Body of pancreas (tissue), 4 donors: ENCODE data around the gene CLEC9A. TPM values are rescaled to one million over a fixed set of nuclear protein-coding genes. Genes with fewer than 3 reads are reported as not detected.

Experiments
- ATAC-seq: fragments of 150-250 bp; one replicate; pipeline ENCODE4 v1.9.1; 2016
- DNase-seq, 4 donors: peaks; one replicate each; pipeline ENCODE4 v3.0.0-alpha.2; 2019
- H3K27ac ChIP-seq, 4 donors: fragments of 200-600 bp; sonication (generic); 1 replicate in 3 of 4; 2 replicates in 1 of 4; pipeline versions ENCODE4 v1.5.1 to v1.6.1; 2016 to 2019; ENCODE audit warnings: mild to moderate bottlenecking in 1 of 4, mixed read lengths in 1 of 4, moderate library complexity in 1 of 4
- H3K27me3 ChIP-seq, 2 donors: fragments of 200-600 bp; sonication (generic); one replicate each; pipeline ENCODE4 v1.6.0; 2016; ENCODE audit warnings: mild to moderate bottlenecking in 1 of 2
- H3K36me3 ChIP-seq, 2 donors: fragments of 200-600 bp; sonication (generic); replicated peaks in 1 of 2; 2 replicates each; pipeline ENCODE4 v1.5.1; 2016; ENCODE audit warnings: low read depth in 2 of 2; ENCODE audit not compliant: insufficient read depth in 1 of 2
- H3K4me1 ChIP-seq: fragments of 200-600 bp; sonication (generic); one replicate; pipeline ENCODE4 v1.6.0; 2016
- H3K4me3 ChIP-seq, 2 donors: fragments of 200-600 bp; sonication (generic); 1 replicate in 1 of 2; 2 replicates in 1 of 2; pipeline ENCODE4 v1.5.1; 2016 to 2019
- H3K9me3 ChIP-seq, 3 donors: fragments of 200-600 bp; sonication (generic); 1 replicate in 2 of 3; 2 replicates in 1 of 3; pipeline ENCODE4 v1.5.1; 2016
- POLR2A ChIP-seq, 3 donors: fragments of 450-650 bp; IDR thresholded peaks; one replicate each; pipeline ENCODE4 v1.6.1; 2016; ENCODE audit warnings: antibody characterized with exemption in 3 of 3, mild to moderate bottlenecking in 2 of 3
- WGBS, 2 donors: methylation state at CpG; one replicate each; pipeline ENCODE4 v1.1.5; 2017; 5-methylcytosine and 5-hydroxymethylcytosine counted together
- intact Hi-C: fragments of 100-400 bp; cut with DNase I; formaldehyde crosslinking; loops from one replicate; pipeline ENCODE4 v1.15.1; 2023
- total RNA-seq, 2 donors: library from RNA; depleted of rRNA; stranded (reverse); fragments of >200 nt; gene quantifications; one replicate each; pipeline ENCODE4 v1.1.0, GENCODE V29; 2016
- TF ChIP-seq, protein P1 (sequence below), 7 experiments: fragments of 450-650 bp in 4 of 7; fragments of 200-600 bp in 3 of 7; sonication (generic) in 3 of 7; IDR thresholded peaks; one replicate each; pipeline ENCODE4 v1.5.1; 2016 to 2019; ENCODE audit warnings: antibody characterized with exemption in 7 of 7

Gene CLEC9A
- total RNA-seq, result under 1 TPM in 1 of 2 donors, not detected in 1; 0.26 TPM

DNA sequence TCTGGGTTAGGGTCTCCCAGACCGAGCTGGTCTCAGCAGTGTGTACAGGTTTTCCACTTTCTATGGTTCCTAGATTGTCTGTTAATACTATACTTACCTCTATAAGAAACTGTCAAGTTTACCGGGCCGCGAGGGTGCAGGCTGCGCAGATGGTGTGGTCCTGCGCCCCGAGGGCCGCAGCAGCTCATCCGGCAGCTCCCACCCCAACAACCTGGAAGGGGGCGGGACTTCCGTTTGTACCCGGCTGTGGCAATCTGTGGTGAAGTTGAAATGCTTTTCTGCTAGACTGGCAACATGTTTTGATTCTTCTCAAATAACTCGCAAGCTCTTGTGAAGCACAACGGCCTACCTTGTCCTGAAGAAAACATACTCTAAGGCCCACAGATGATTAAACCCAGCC, at the start of gene CLEC9A:
Gene CLEC9A (plus strand): TSS at position 237 of the 400 bp plus-strand sequence. CDS start 22,006 bp downstream, outside the sequence.
- DNase-seq, result no peak
- H3K27me3 ChIP-seq, result no peaks in the 10 kb centered on the region
- 82 to 86% methylated on average over 14 of the region's 14 CpGs for WGBS, 2 donors
- no peaks in the 10 kb centered on the region for H3K4me1 ChIP-seq
- no peak for ATAC-seq
- H3K4me3 ChIP-seq, result no peak within 1 kb of the TSS
- no peaks in the 10 kb centered on the region for H3K36me3 ChIP-seq
- intact Hi-C loops, result no loop called here
- H3K9me3 ChIP-seq, result no peaks in the 10 kb centered on the region
- H3K27ac ChIP-seq, result no peak within 1 kb of the TSS
- TF ChIP-seq POLR2A (IDR thresholded peaks at IDR 0.05), result no peak
- TF ChIP-seq, protein P1, sequence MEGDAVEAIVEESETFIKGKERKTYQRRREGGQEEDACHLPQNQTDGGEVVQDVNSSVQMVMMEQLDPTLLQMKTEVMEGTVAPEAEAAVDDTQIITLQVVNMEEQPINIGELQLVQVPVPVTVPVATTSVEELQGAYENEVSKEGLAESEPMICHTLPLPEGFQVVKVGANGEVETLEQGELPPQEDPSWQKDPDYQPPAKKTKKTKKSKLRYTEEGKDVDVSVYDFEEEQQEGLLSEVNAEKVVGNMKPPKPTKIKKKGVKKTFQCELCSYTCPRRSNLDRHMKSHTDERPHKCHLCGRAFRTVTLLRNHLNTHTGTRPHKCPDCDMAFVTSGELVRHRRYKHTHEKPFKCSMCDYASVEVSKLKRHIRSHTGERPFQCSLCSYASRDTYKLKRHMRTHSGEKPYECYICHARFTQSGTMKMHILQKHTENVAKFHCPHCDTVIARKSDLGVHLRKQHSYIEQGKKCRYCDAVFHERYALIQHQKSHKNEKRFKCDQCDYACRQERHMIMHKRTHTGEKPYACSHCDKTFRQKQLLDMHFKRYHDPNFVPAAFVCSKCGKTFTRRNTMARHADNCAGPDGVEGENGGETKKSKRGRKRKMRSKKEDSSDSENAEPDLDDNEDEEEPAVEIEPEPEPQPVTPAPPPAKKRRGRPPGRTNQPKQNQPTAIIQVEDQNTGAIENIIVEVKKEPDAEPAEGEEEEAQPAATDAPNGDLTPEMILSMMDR (IDR thresholded peaks at IDR 0.05), result no peak

DNA sequence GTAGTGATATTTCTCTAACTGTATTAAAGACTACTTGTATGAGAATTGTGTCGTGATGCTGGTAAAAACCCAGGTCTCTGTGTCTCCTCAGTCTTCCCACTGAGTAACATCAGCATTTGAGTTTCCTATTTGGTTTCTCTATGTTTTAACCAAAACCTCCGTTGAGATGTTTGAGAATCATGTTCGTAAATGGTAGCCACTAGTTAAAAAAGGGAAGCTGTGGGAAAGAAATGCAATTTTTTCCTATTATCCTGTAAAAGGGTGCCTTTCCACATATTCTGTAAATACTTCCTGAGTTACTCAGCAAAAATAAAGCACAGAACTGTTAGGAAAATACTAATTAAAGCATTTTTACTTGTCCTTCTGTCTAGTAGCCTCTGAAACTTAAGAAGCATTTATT, 38.6 kb upstream of the CLEC9A start:
- TF ChIP-seq POLR2A (IDR thresholded peaks at IDR 0.05), result no peak
- TF ChIP-seq, protein P1 (IDR thresholded peaks at IDR 0.05), result no peak
- Histone ChIP-seq H3K36me3 (no peaks in the 10 kb centered on the region), H3K27me3 (no peaks in the 10 kb centered on the region), H3K27ac (no peak overlapping the region), H3K9me3 (no peaks in the 10 kb centered on the region), H3K4me1 (no peaks in the 10 kb centered on the region), H3K4me3 (no peak overlapping the region)
- no peak for DNase-seq
- ATAC-seq, result no peak
- 39 to 57% methylated on average over 3 of the region's 3 CpGs for WGBS, 2 donors
- intact Hi-C loops, result no loop called here

DNA sequence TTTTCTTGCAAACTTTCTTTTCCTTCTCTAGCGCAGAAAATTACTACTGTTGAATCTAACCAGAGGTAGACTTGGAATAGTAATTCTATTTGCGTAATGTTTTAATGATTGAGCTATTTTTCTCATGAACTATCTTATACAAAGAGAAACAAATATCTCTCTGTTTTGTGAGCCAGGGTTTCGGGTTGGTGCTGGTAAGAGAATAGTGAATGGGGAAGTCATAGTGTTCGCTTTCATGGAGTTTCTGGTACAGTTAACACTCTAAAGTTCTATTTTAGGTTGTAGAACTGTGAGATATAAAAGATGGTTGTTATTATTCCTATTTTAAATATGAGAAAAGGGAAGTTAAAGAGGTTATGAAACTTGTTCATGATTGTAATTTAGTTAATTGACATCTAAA, 38.2 kb upstream of the CLEC9A start:
- H3K27me3 ChIP-seq, result no peaks in the 10 kb centered on the region
- no peak overlapping the region for H3K4me3 ChIP-seq
- H3K9me3 ChIP-seq, result no peaks in the 10 kb centered on the region
- H3K4me1 ChIP-seq, result no peaks in the 10 kb centered on the region
- TF ChIP-seq POLR2A (IDR thresholded peaks at IDR 0.05), result no peak
- TF ChIP-seq, protein P1 (IDR thresholded peaks at IDR 0.05), result no peak
- ATAC-seq (no peak), DNase-seq (no peak)
- no peaks in the 10 kb centered on the region for H3K36me3 ChIP-seq
- no peak overlapping the region for H3K27ac ChIP-seq
- 59 to 71% methylated on average over 4 of the region's 4 CpGs for WGBS, 2 donors
- intact Hi-C loops, result no loop called here

DNA sequence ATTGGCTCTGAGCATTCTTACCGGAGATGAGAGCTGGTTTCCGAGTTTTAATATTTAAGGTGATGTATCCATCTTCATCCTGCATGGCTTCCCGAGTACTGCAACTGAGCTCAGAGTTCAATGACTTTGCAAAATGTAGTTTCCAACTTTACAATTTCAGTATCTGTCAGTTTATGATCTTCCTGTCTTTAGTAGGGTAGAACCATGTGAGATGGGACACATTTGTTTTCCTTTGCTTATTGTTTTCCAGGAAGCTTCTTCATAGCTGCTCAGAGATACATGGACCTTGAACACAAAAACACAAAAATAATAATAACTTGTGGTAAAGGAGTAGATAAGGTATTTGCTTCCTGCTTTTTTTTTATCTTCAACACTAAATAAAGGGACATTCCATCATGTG, 31.5 kb upstream of the CLEC9A start, which contains the start of gene CLEC1B:
Gene CLEC1B (minus strand): TSS at position 106 of the 400 bp plus-strand sequence. CDS start 21 bp downstream, at position 85.
- no peak for TF ChIP-seq POLR2A (IDR thresholded peaks at IDR 0.05)
- TF ChIP-seq, protein P1 (IDR thresholded peaks at IDR 0.05), result no peak
- WGBS, 2 donors, result 69 to 80% methylated on average over 3 of the region's 3 CpGs
- H3K36me3 ChIP-seq, result no peaks in the 10 kb centered on the region
- no peaks in the 10 kb centered on the region for H3K4me1 ChIP-seq
- H3K27ac ChIP-seq, result no peak within 1 kb of the TSS
- DNase-seq (no peak), ATAC-seq (no peak)
- no peaks in the 10 kb centered on the region for H3K27me3 ChIP-seq
- intact Hi-C loops, result no loop called here
- no peak within 1 kb of the TSS for H3K4me3 ChIP-seq
- H3K9me3 ChIP-seq, result no peaks in the 10 kb centered on the region

DNA sequence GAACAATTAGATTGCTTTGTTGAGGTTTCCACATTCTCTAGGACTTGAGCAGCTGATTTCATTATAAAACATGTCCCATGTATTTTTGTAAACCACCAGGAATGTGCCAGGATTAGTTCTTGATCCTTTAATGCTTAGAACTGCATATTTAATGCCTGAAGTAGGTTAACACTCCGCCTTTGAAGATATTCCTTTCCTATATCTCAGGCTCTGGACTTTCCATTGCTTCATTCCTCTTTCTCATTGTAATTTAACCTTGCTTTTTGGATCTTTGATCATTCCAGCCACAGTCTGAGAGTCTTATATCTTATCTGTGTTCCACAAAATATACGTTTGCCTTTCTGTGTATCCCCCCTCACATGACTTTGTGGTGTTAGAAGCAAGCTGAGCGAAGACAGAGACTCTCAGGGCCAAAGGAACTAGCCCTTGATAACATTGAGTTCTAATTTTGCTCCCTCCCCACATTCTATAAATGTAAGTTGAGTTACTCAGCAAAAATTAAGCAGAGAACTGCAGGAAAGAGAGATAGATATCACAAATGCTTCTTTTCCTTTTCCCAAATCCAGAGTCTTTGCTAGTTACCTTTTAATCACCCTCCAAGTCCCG, 29.2 kb upstream of the CLEC9A start:
- Histone ChIP-seq H3K4me3 (no peak overlapping the region), H3K27me3 (no peaks in the 10 kb centered on the region), H3K9me3 (no peaks in the 10 kb centered on the region), H3K36me3 (no peaks in the 10 kb centered on the region), H3K27ac (no peak overlapping the region), H3K4me1 (no peaks in the 10 kb centered on the region)
- intact Hi-C loops, result no loop called here
- 50 to 56% methylated on average over 4 of the region's 4 CpGs for WGBS, 2 donors
- DNase-seq (no peak), ATAC-seq (no peak)
- no peak for TF ChIP-seq POLR2A (IDR thresholded peaks at IDR 0.05)
- TF ChIP-seq, protein P1 (IDR thresholded peaks at IDR 0.05), result no peak
